PC-9 (cell line): ENCODE measurements around the gene KPNB1.

ENCODE experiments used
- EZH2 ChIP-seq: fragments of 200-600 bp; sonication (generic); IDR thresholded peaks from 2 replicates; pipeline ENCODE4 v1.8.0; 2017; ENCODE audit warnings: antibody characterized with exemption, low read depth
- TF ChIP-seq, protein P1 (sequence below): fragments of 200-600 bp; sonication (generic); conservative IDR thresholded peaks from 2 replicates; pipeline ENCODE4 v1.6.1; 2017; ENCODE audit warnings: mixed run types, antibody characterized with exemption, mild to moderate bottlenecking, moderate library complexity

DNA sequence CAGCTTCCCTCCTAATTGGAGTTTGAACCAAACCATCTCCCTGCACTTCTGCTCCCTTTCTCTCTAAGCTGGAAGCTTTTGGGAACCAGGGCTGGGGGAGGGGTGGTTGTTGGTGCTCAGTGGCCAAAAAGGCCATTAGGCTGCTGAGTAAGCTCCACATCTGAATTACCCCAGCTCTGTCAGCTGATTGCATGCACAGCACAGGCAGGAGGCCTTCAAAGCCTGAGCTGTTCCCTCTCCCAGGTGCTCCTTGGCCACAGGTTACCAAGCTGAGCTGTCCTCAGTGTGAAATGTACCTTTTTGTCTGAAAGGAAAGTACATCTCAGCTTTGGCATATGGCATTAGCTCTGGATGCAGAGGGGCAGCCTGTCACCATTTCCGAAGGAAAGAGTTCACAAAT lies 38.0 kb downstream of the KPNB1 start:
- TF ChIP-seq, protein P1, sequence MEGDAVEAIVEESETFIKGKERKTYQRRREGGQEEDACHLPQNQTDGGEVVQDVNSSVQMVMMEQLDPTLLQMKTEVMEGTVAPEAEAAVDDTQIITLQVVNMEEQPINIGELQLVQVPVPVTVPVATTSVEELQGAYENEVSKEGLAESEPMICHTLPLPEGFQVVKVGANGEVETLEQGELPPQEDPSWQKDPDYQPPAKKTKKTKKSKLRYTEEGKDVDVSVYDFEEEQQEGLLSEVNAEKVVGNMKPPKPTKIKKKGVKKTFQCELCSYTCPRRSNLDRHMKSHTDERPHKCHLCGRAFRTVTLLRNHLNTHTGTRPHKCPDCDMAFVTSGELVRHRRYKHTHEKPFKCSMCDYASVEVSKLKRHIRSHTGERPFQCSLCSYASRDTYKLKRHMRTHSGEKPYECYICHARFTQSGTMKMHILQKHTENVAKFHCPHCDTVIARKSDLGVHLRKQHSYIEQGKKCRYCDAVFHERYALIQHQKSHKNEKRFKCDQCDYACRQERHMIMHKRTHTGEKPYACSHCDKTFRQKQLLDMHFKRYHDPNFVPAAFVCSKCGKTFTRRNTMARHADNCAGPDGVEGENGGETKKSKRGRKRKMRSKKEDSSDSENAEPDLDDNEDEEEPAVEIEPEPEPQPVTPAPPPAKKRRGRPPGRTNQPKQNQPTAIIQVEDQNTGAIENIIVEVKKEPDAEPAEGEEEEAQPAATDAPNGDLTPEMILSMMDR = no peak
- TF ChIP-seq EZH2 = no peak
